SK-N-SH treated with all-trans-retinoic acid at 6 μM for 48 hours (cell line): ENCODE data around the gene SOX12.

ENCODE experiments used
- ARNTL ChIP-seq: fragments of 450-650 bp; formaldehyde crosslinking; IDR thresholded peaks from 2 replicates; pipeline ENCODE4 v1.5.0; 2020; ENCODE audit warnings: low read depth, mild to moderate bottlenecking, moderate library complexity, borderline replicate concordance
- BACH2 ChIP-seq: fragments of 250-450 bp; sonication (Bioruptor Pico); IDR thresholded peaks from 2 replicates; pipeline ENCODE4 v1.9.0; 2021; ENCODE audit warnings: mild to moderate bottlenecking, borderline replicate concordance
- CSRNP3 ChIP-seq: fragments of 250-450 bp; sonication (Bioruptor Pico); IDR thresholded peaks from 2 replicates; pipeline ENCODE4 v1.5.1; 2021; ENCODE audit warnings: mild to moderate bottlenecking, moderate library complexity
- ESRRG ChIP-seq: fragments of 250-450 bp; sonication (Bioruptor Pico); IDR thresholded peaks from 2 replicates; pipeline ENCODE4 v1.6.1; 2021; ENCODE audit warnings: mild to moderate bottlenecking
- GLIS3 ChIP-seq: fragments of 250-450 bp; sonication (Bioruptor Pico); IDR thresholded peaks from 2 replicates; pipeline ENCODE4 v1.5.0; 2020; ENCODE audit warnings: mild to moderate bottlenecking, moderate library complexity
- ISL1 ChIP-seq: fragments of 250-450 bp; sonication (Bioruptor Pico); IDR thresholded peaks from 2 replicates; pipeline ENCODE4 v2.1.2; 2022; ENCODE audit warnings: mild to moderate bottlenecking, moderate library complexity
- PATZ1 ChIP-seq: fragments of 250-450 bp; sonication (Bioruptor Pico); IDR thresholded peaks from 2 replicates; pipeline ENCODE4 v1.8.0; 2020; ENCODE audit warnings: mild to moderate bottlenecking, moderate library complexity, borderline replicate concordance
- RARB ChIP-seq: fragments of 250-450 bp; sonication (Bioruptor Pico); IDR thresholded peaks from 2 replicates; pipeline ENCODE4 v1.8.0; 2021; ENCODE audit warnings: mild to moderate bottlenecking, moderate library complexity
- ZC3H10 ChIP-seq: fragments of 250-450 bp; sonication (Bioruptor Pico); IDR thresholded peaks from 2 replicates; pipeline ENCODE4 v1.5.1; 2021; ENCODE audit warnings: mild to moderate bottlenecking, moderate library complexity
- ZFP3 ChIP-seq: fragments of 250-450 bp; sonication (Bioruptor Pico); IDR thresholded peaks from 2 replicates; pipeline ENCODE4 v1.5.0; 2020; ENCODE audit warnings: mild to moderate bottlenecking, moderate library complexity
- ZFP30 ChIP-seq: fragments of 450-650 bp; formaldehyde crosslinking; IDR thresholded peaks from 2 replicates; pipeline ENCODE4 v1.5.0; 2022; ENCODE audit warnings: mild to moderate bottlenecking, moderate library complexity
- ZNF8 ChIP-seq: fragments of 450-650 bp; formaldehyde crosslinking; IDR thresholded peaks from 2 replicates; pipeline ENCODE4 v1.5.0; 2020; ENCODE audit warnings: mild to moderate bottlenecking, moderate library complexity

GRCh38 chr20:290084-290831 is 35.1 kb upstream of the SOX12 start, which contains the start of gene C20orf96:
- TF ChIP-seq ZNF8 (no peak), RARB (CRISPR knock-in tag) (no peak), ESRRG (CRISPR knock-in tag) (no peak), ZFP3 (CRISPR knock-in tag) (no peak), GLIS3 (CRISPR knock-in tag) (no peak), ISL1 (CRISPR knock-in tag) (no peak), ARNTL (CRISPR knock-in tag) (no peak), CSRNP3 (CRISPR knock-in tag) (no peak), BACH2 (CRISPR knock-in tag) (no peak), PATZ1 (CRISPR knock-in tag) (no peak), ZC3H10 (CRISPR knock-in tag) (no peak), ZFP30 (no peak)
